ENCODE measurements around the gene GALNT4.

Gene GALNT4

GRCh38 chr12:89538897-89539296, 14.3 kb upstream of the GALNT4 start:
- H3K4me3 ChIP-seq (ENCODE audit: control insufficient read depth, low read depth, low read length): no peak overlapping the region
- DNase-seq (ENCODE audit: low read depth): no peak

GRCh38 chr12:89537389-89537788, 12.8 kb upstream of the GALNT4 start:
- no peak for TF ChIP-seq CTCF (conservative IDR thresholded peaks at IDR 0.05; ENCODE audit: control insufficient read depth, insufficient read depth, low read depth, low read length)
- no peak overlapping the region for H3K4me3 ChIP-seq (ENCODE audit: control insufficient read depth, low read depth, low read length)
- no peak for DNase-seq (ENCODE audit: low read depth)

More at GRCh38 chr12:89538897-89539296, 14.3 kb upstream of the GALNT4 start:
- TF ChIP-seq CTCF (conservative IDR thresholded peaks at IDR 0.05; ENCODE audit: control insufficient read depth, insufficient read depth, low read depth, low read length): no peak

- peak; percentile 67 for DNase-seq (ENCODE audit: low read depth)
- TF ChIP-seq CTCF (conservative IDR thresholded peaks at IDR 0.05; ENCODE audit: control insufficient read depth, insufficient read depth, low read depth, low read length): peak; percentile 79
- H3K4me3 ChIP-seq (ENCODE audit: control insufficient read depth, low read depth, low read length): no peak overlapping the region
These were observed 5.1 kb upstream of the GALNT4 start for GRCh38 chr12:89529738-89530137.

- no peak for DNase-seq (ENCODE audit: low read depth)
- no peak for TF ChIP-seq CTCF (conservative IDR thresholded peaks at IDR 0.05; ENCODE audit: control insufficient read depth, insufficient read depth, low read depth, low read length)
- no peak overlapping the region for H3K4me3 ChIP-seq (ENCODE audit: control insufficient read depth, low read depth, low read length)
These were observed 3.8 kb upstream of the GALNT4 start for GRCh38 chr12:89528434-89528833.

- DNase-seq (ENCODE audit: low read depth): peak; percentile 82
- H3K4me3 ChIP-seq (ENCODE audit: control insufficient read depth, low read depth, low read length): peak within 1 kb of the TSS; percentile 93
- TF ChIP-seq CTCF (conservative IDR thresholded peaks at IDR 0.05; ENCODE audit: control insufficient read depth, insufficient read depth, low read depth, low read length): no peak
These were observed 1.5 kb upstream of the GALNT4 start, which contains the start of gene POC1B for GRCh38 chr12:89525824-89526770. Gene POC1B, minus strand, starts transcription at chr12:89526047. Its CDS starts 152 bp downstream, at chr12:89525895.

GRCh38 chr12:89525305-89525823, 768 bp upstream of the GALNT4 start:
- no peak for DNase-seq (ENCODE audit: low read depth)
- peak overlapping the region; percentile 93 for H3K4me3 ChIP-seq (ENCODE audit: control insufficient read depth, low read depth, low read length)
- TF ChIP-seq CTCF (conservative IDR thresholded peaks at IDR 0.05; ENCODE audit: control insufficient read depth, insufficient read depth, low read depth, low read length): no peak

Measured in fibroblast of mammary gland (primary cell).